HL-60 (cell line): ENCODE results near the gene UST.

Experiments used
- CTCF ChIP-seq: IDR thresholded peaks from one replicate; pipeline ENCODE4 v1.5.1; 2011; ENCODE audit warnings: low read length, control low read depth, inconsistent platforms; ENCODE audit not compliant: insufficient read depth
- GABPA ChIP-seq: IDR thresholded peaks from 2 replicates; pipeline ENCODE4 v1.6.1; 2012; ENCODE audit warnings: low read depth
- POLR2AphosphoS5 ChIP-seq: IDR thresholded peaks from 2 replicates; pipeline ENCODE4 v1.6.1; 2012; ENCODE audit warnings: low read depth
- SPI1 ChIP-seq: IDR thresholded peaks from 2 replicates; pipeline ENCODE4 v1.6.1; 2012; ENCODE audit warnings: low read depth, mild to moderate bottlenecking, borderline replicate concordance
- TF ChIP-seq, protein P1 (sequence below): IDR thresholded peaks from 2 replicates; pipeline ENCODE4 v1.6.1; 2012; ENCODE audit warnings: low read depth; ENCODE audit not compliant: insufficient replicate concordance

DNA sequence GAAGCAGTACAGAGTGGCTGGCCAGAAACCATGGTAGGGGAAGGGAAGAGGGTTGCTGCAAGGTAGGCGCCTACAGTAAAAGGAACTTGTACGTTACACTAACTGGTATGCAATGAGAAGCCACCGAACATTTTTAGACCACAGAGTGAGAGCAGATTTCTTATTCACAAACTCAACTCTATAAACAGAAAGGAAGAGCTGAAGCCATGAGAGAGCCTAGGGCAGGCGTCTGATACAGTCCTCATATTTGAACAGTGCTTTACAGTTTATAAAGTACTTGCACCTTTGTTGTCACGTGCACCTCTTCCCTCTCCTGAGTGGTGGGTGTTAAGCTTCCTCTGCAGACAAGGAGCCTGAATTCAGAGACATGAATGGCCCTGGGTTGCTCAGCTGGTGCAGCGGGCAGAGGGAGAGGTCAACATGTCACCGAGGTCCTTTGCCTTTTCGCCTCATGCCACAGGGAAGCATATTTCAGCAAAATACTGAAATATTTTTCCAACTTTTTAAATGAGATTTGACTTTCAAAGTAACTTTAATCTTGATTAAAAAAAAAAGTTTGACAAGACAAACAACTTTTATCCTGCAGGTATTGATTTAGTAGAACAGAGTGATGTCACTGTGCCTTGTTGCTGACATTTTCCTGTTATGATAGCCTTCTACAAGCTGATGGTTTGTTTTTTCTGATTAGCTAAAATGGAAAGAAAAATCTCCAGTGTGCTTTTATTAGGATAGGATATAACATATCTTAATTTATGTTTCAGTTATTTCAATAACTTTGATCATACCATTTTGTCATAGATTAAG is 23.8 kb downstream of the UST start:
- TF ChIP-seq SPI1 (no peak), POLR2AphosphoS5 (no peak), CTCF (no peak), GABPA (no peak)
- TF ChIP-seq, protein P1, sequence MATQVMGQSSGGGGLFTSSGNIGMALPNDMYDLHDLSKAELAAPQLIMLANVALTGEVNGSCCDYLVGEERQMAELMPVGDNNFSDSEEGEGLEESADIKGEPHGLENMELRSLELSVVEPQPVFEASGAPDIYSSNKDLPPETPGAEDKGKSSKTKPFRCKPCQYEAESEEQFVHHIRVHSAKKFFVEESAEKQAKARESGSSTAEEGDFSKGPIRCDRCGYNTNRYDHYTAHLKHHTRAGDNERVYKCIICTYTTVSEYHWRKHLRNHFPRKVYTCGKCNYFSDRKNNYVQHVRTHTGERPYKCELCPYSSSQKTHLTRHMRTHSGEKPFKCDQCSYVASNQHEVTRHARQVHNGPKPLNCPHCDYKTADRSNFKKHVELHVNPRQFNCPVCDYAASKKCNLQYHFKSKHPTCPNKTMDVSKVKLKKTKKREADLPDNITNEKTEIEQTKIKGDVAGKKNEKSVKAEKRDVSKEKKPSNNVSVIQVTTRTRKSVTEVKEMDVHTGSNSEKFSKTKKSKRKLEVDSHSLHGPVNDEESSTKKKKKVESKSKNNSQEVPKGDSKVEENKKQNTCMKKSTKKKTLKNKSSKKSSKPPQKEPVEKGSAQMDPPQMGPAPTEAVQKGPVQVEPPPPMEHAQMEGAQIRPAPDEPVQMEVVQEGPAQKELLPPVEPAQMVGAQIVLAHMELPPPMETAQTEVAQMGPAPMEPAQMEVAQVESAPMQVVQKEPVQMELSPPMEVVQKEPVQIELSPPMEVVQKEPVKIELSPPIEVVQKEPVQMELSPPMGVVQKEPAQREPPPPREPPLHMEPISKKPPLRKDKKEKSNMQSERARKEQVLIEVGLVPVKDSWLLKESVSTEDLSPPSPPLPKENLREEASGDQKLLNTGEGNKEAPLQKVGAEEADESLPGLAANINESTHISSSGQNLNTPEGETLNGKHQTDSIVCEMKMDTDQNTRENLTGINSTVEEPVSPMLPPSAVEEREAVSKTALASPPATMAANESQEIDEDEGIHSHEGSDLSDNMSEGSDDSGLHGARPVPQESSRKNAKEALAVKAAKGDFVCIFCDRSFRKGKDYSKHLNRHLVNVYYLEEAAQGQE = no peak
